Testis (tissue), 3 donors: ENCODE data around the gene PRKAG1. TPM values are rescaled to one million over a fixed set of nuclear protein-coding genes. Genes with fewer than 3 reads are reported as not detected.

Experiments used
- DNase-seq: peaks from one replicate; pipeline ENCODE4 v3.0.0-alpha.2; 2019
- H3K27ac ChIP-seq, 2 donors: fragments of 200-600 bp; sonication (generic); one replicate each; pipeline ENCODE4 v1.5.1; 2019
- H3K27me3 ChIP-seq: fragments of 200-600 bp; sonication (generic); one replicate; pipeline ENCODE4 v1.5.1; 2019
- H3K36me3 ChIP-seq: fragments of 200-600 bp; sonication (generic); one replicate; pipeline ENCODE4 v1.5.1; 2017; ENCODE audit warnings: low read depth; ENCODE audit errors: missing control alignments
- H3K4me1 ChIP-seq: fragments of 200-600 bp; sonication (generic); one replicate; pipeline ENCODE4 v1.5.1; 2019
- H3K4me3 ChIP-seq, 2 donors: fragments of 200-600 bp; sonication (generic); one replicate each; pipeline ENCODE4 v1.5.1; 2017 to 2019
- H3K9me3 ChIP-seq: fragments of 200-600 bp; sonication (generic); one replicate; pipeline ENCODE4 v1.5.1; 2017
- CTCF ChIP-seq, 3 experiments: fragments of 450-650 bp in 2 of 3; fragments of 200-600 bp in 1 of 3; sonication (generic) in 1 of 3; IDR thresholded peaks; one replicate each; pipeline ENCODE4 v1.5.1; 2016 to 2019; ENCODE audit warnings: antibody characterized with exemption in 3 of 3, mild to moderate bottlenecking in 2 of 3, moderate library complexity in 1 of 3
- POLR2A ChIP-seq: fragments of 450-650 bp; IDR thresholded peaks from one replicate; pipeline ENCODE4 v1.6.1; 2017; ENCODE audit warnings: antibody characterized with exemption, mild to moderate bottlenecking, moderate library complexity
- WGBS, 2 donors: methylation state at CpG; one replicate each; pipeline ENCODE4 v1.1.5; 2018; 5-methylcytosine and 5-hydroxymethylcytosine counted together
- intact Hi-C: fragments of 100-400 bp; cut with DNase I; formaldehyde crosslinking; loops from one replicate; pipeline ENCODE4 v1.15.1; 2023; ENCODE audit warnings: low total_unique reads
- polyA plus RNA-seq: library from polyadenylated mRNA; stranded (reverse); fragments of 350-450 nt; fragmentation: Illumina TruSeq; extraction: RNeasy Lipid Tissue Mini Kit (QIAGEN cat#74804); gene quantifications from one replicate; pipeline ENCODE4 v1.2.3, GENCODE V29; 2014; ENCODE audit warnings: low read depth, low replicate concordance; ENCODE audit not compliant: insufficient read depth
- total RNA-seq, 2 donors: library from RNA; depleted of rRNA; stranded (reverse); fragments of >200 nt; gene quantifications; one replicate each; pipeline ENCODE4 v1.2.3, GENCODE V29; 2016

The PRKAG1 gene
- total and polyA plus RNA-seq, 3 donors from 2014 or later = 52.7 to 80.7 (median 59.6) TPM

GRCh38 chr12:49055978-49056754, 37.6 kb upstream of the PRKAG1 start:
- DNase-seq = peak; percentile 85
- TF ChIP-seq POLR2A = no peak
- TF ChIP-seq CTCF (IDR thresholded peaks at IDR 0.05) = no peak
- 47 to 53% methylated on average over 7 of the region's 7 CpGs for WGBS, 2 donors
- intact Hi-C loops = no loop called here
- H3K36me3 ChIP-seq = no peaks in the 10 kb centered on the region
- H3K27ac ChIP-seq = peak overlapping the region in 1 of 2 donors; percentile 64
- H3K4me3 ChIP-seq = no peak overlapping the region
- H3K9me3 ChIP-seq = no peaks in the 10 kb centered on the region
- H3K27me3 ChIP-seq = no peaks in the 10 kb centered on the region
- peaks cover 39% of the 10 kb centered on the region for H3K4me1 ChIP-seq

GRCh38 chr12:49055092-49055491, 36.5 kb upstream of the PRKAG1 start:
- TF ChIP-seq POLR2A (no peak), CTCF (IDR thresholded peaks at IDR 0.05) (no peak)
- 81 to 83% methylated on average over 4 of the region's 4 CpGs for WGBS, 2 donors
- intact Hi-C loops = no loop called here
- no peaks in the 10 kb centered on the region for H3K27me3 ChIP-seq
- H3K4me3 ChIP-seq = no peak overlapping the region
- peaks cover 39% of the 10 kb centered on the region for H3K4me1 ChIP-seq
- no peak overlapping the region for H3K27ac ChIP-seq
- H3K36me3 ChIP-seq = no peaks in the 10 kb centered on the region
- H3K9me3 ChIP-seq = no peaks in the 10 kb centered on the region
- no peak for DNase-seq

GRCh38 chr12:49054524-49054923, 35.9 kb upstream of the PRKAG1 start:
- Histone ChIP-seq H3K27ac (no peak overlapping the region), H3K9me3 (no peaks in the 10 kb centered on the region), H3K4me3 (no peak overlapping the region), H3K27me3 (no peaks in the 10 kb centered on the region), H3K36me3 (no peaks in the 10 kb centered on the region), H3K4me1 (peaks cover 39% of the 10 kb centered on the region)
- DNase-seq = no peak
- TF ChIP-seq CTCF (IDR thresholded peaks at IDR 0.05) = no peak
- 90 to 94% methylated on average over 10 of the region's 10 CpGs for WGBS, 2 donors
- intact Hi-C loops = no loop called here

GRCh38 chr12:49054096-49054495, 35.5 kb upstream of the PRKAG1 start:
- H3K4me3 ChIP-seq = no peak overlapping the region
- 87 to 92% methylated on average over 5 of the region's 5 CpGs for WGBS, 2 donors
- H3K27me3 ChIP-seq = no peaks in the 10 kb centered on the region
- peaks cover 39% of the 10 kb centered on the region for H3K4me1 ChIP-seq
- TF ChIP-seq POLR2A = no peak
- TF ChIP-seq CTCF (IDR thresholded peaks at IDR 0.05) = no peak
- no peak for DNase-seq
- intact Hi-C loops = no loop called here
- H3K27ac ChIP-seq = no peak overlapping the region
- H3K9me3 ChIP-seq = no peaks in the 10 kb centered on the region
- H3K36me3 ChIP-seq = no peaks in the 10 kb centered on the region
